ENCODE results near the gene FERMT3. TPM values are rescaled to one million over a fixed set of nuclear protein-coding genes. Genes with fewer than 3 reads are reported as not detected.

FERMT3 gene
- total and polyA plus RNA-seq, 2 of the 13 experiments (the other 11 are each of a cell fraction or from before 2014, with no cell fraction given), result 0.29 TPM; not detected in 1

- CTCF ChIA-PET (ENCODE audit: low intra/inter-chr PET ratio, low total read pairs), result no interaction called here
These were observed 27.4 kb upstream of the FERMT3 start for GRCh38 chr11:64178951-64179639.

GRCh38 chr11:64180891-64181290, 25.6 kb upstream of the FERMT3 start:
- H3K27ac ChIP-seq (ENCODE audit: extremely low read length, insufficient read depth, low read length), result no peak overlapping the region
- CTCF ChIA-PET (ENCODE audit: low intra/inter-chr PET ratio, low total read pairs), result no interaction called here
- FAIRE-seq (no peak), DNase-seq (ENCODE audit: low spot score) (no peak), ATAC-seq (no peak)
- no peaks in the 10 kb centered on the region for H3K79me2 ChIP-seq (ENCODE audit: insufficient read depth, low read length)
- POLR2A ChIA-PET, result interaction anchor here (0.7 to 1.5 kb wide), 5 partner anchors 10 to 173 kb away, joined by 3 to 19 read pairs (median 4); partner anchors contain the start of genes MACROD1, NUDT22 and TRPT1
- in situ Hi-C loops (cut with HindIII; ENCODE audit: extremely low pct_ligation_motif_present, low pct_unique_long_range_greater_than_20kb), result no loop called here
- BruUV-seq (replicated peaks), result no TSS peak
- WGBS (ENCODE audit: low lambda C conversion rate), result 89% methylated on average over 5 of the region's 5 CpGs
- H2AFZ ChIP-seq (ENCODE audit: low read length), result no peak overlapping the region
- H3K9me3 ChIP-seq (ENCODE audit: low read length), result no peaks in the 10 kb centered on the region
- H3K27me3 ChIP-seq (ENCODE audit: control insufficient read depth in 1 of 2, insufficient read depth in 2 of 2, low read length in 2 of 2), result no peaks in the 10 kb centered on the region
- no peak overlapping the region for H3K4me3 ChIP-seq (replicated peaks in 1 of 3; ENCODE audit: insufficient read depth in 1 of 3, low read depth in 2 of 3, low read length in 3 of 3)
- H3K9ac ChIP-seq (ENCODE audit: insufficient read depth, low read depth, low read length), result 0 out of 2 replicates have a peak overlapping the region, but pooled peaks have one; percentile 57
- intact Hi-C loops (cut with micrococcal nuclease; ENCODE audit: unreplicated experiment), result loop anchor here (10.0 kb wide), 1 partner anchor 124 kb away; the partner anchor contains the start of genes CATSPERZ and ESRRA
- peaks cover 44% of the 10 kb centered on the region for H3K4me1 ChIP-seq (ENCODE audit: insufficient read depth, low read length)
- H4K20me1 ChIP-seq (ENCODE audit: insufficient read depth, low read length), result no peaks in the 10 kb centered on the region
- peak overlapping the region; percentile 77; the same call in 1 of the 2 replicates for H3K4me2 ChIP-seq (ENCODE audit: low read depth, low read length)
- no peaks in the 10 kb centered on the region for H3K36me3 ChIP-seq (replicated peaks in 1 of 2; ENCODE audit: control insufficient read depth in 1 of 2, insufficient read depth in 2 of 2, low read length in 2 of 2)
- TF ChIP-seq KLF11 (CRISPR knock-in tag; IDR thresholded peaks at IDR 0.05) (no peak), ZNF350 (CRISPR knock-in tag; IDR thresholded peaks at IDR 0.05; ENCODE audit: borderline replicate concordance, low read depth) (no peak), ZNF326 (CRISPR knock-in tag; IDR thresholded peaks at IDR 0.05; ENCODE audit: borderline replicate concordance) (no peak), EEA1 (CRISPR knock-in tag; IDR thresholded peaks at IDR 0.05; ENCODE audit: borderline replicate concordance) (no peak), GATAD2A (CRISPR knock-in tag; IDR thresholded peaks at IDR 0.05) (no peak), TOE1 (CRISPR knock-in tag; IDR thresholded peaks at IDR 0.05) (no peak), ZFP37 (CRISPR knock-in tag; IDR thresholded peaks at IDR 0.05; ENCODE audit: borderline replicate concordance) (no peak), PPARG (CRISPR knock-in tag; conservative IDR thresholded peaks at IDR 0.05) (no peak), RFX1 (IDR thresholded peaks at IDR 0.05) (no peak), POLR2G (IDR thresholded peaks at IDR 0.05; ENCODE audit: low read depth, low read length) (no peak), ATRX (CRISPR knock-in tag; IDR thresholded peaks at IDR 0.05; ENCODE audit: borderline replicate concordance) (no peak), RXRB (CRISPR knock-in tag; IDR thresholded peaks at IDR 0.05; ENCODE audit: borderline replicate concordance) (no peak), HOXA9 (CRISPR knock-in tag; IDR thresholded peaks at IDR 0.05; ENCODE audit: borderline replicate concordance) (no peak), FOXP4 (CRISPR knock-in tag; IDR thresholded peaks at IDR 0.05) (no peak), TBX3 (IDR thresholded peaks at IDR 0.05; ENCODE audit: borderline replicate concordance) (no peak), SNRNP70 (IDR thresholded peaks at IDR 0.05; ENCODE audit: low read depth, low read length) (no peak)

More at GRCh38 chr11:64178951-64179639, 27.4 kb upstream of the FERMT3 start:
- no peak overlapping the region for H3K4me3 ChIP-seq (replicated peaks in 1 of 3; ENCODE audit: insufficient read depth in 1 of 3, low read depth in 2 of 3, low read length in 3 of 3)
- no peaks in the 10 kb centered on the region for H3K9me3 ChIP-seq (ENCODE audit: low read length)
- H3K4me2 ChIP-seq (ENCODE audit: low read depth, low read length), result no peak overlapping the region
- WGBS (ENCODE audit: low lambda C conversion rate), result 92% methylated on average over 11 of the region's 12 CpGs
- intact Hi-C loops (cut with micrococcal nuclease; ENCODE audit: unreplicated experiment), result no loop called here
- H3K27ac ChIP-seq (ENCODE audit: extremely low read length, insufficient read depth, low read length), result no peak overlapping the region
- no peak overlapping the region for H2AFZ ChIP-seq (ENCODE audit: low read length)
- H3K9ac ChIP-seq (ENCODE audit: insufficient read depth, low read depth, low read length), result no peak overlapping the region
- H3K79me2 ChIP-seq (ENCODE audit: insufficient read depth, low read length), result no peaks in the 10 kb centered on the region
- FAIRE-seq, result no peak
- POLR2A ChIA-PET, result no interaction called here
- BruUV-seq (replicated peaks), result no TSS peak
- peaks cover 34% of the 10 kb centered on the region for H3K4me1 ChIP-seq (ENCODE audit: insufficient read depth, low read length)
- ATAC-seq, result no peak
- H3K27me3 ChIP-seq (ENCODE audit: control insufficient read depth in 1 of 2, insufficient read depth in 2 of 2, low read length in 2 of 2), result no peaks in the 10 kb centered on the region
- no peak for DNase-seq (ENCODE audit: low spot score)
- no peaks in the 10 kb centered on the region for H4K20me1 ChIP-seq (ENCODE audit: insufficient read depth, low read length)
- no peaks in the 10 kb centered on the region for H3K36me3 ChIP-seq (replicated peaks in 1 of 2; ENCODE audit: control insufficient read depth in 1 of 2, insufficient read depth in 2 of 2, low read length in 2 of 2)
- TF ChIP-seq ZNF816 (CRISPR knock-in tag; IDR thresholded peaks at IDR 0.05; ENCODE audit: borderline replicate concordance) (no peak), ZNF331 (CRISPR knock-in tag; IDR thresholded peaks at IDR 0.05) (peak; percentile 97)
- in situ Hi-C loops (cut with HindIII; ENCODE audit: extremely low pct_ligation_motif_present, low pct_unique_long_range_greater_than_20kb), result no loop called here
